Progenitor cell of endocrine pancreas (in vitro differentiated cells): ENCODE measurements around the gene THSD4. TPM values are rescaled to one million over a fixed set of nuclear protein-coding genes. Genes with fewer than 3 reads are reported as not detected.

ENCODE experiments used
- DNase-seq: peaks from one replicate; pipeline ENCODE4 v3.0.0; 2021; ENCODE audit warnings: low spot score; ENCODE audit not compliant: unreplicated experiment
- H3K27ac Mint-ChIP-seq: 2 replicates; pipeline ENCODE4 v1.8.0; 2021; ENCODE audit warnings: mild to moderate bottlenecking, moderate library complexity, mixed read lengths
- H3K27me3 Mint-ChIP-seq: 2 replicates; pipeline ENCODE4 v1.8.0; 2021; ENCODE audit warnings: mixed read lengths
- H3K36me3 Mint-ChIP-seq: 2 replicates; pipeline ENCODE4 v1.8.0; 2022; ENCODE audit warnings: mixed read lengths; ENCODE audit not compliant: insufficient read depth
- H3K4me1 Mint-ChIP-seq: 2 replicates; pipeline ENCODE4 v1.8.0; 2021; ENCODE audit warnings: low read depth, mixed read lengths
- H3K4me3 Mint-ChIP-seq: 2 replicates; pipeline ENCODE4 v1.8.0; 2021; ENCODE audit warnings: low read depth, mild to moderate bottlenecking, moderate library complexity, mixed read lengths
- H3K9me3 Mint-ChIP-seq: 2 replicates; pipeline ENCODE4 v1.8.0; 2021; ENCODE audit warnings: low read depth, mixed read lengths
- CTCF ChIP-seq: fragments of 200-600 bp; sonication (generic); IDR thresholded peaks from one replicate; pipeline ENCODE4 v1.5.0; 2021; ENCODE audit warnings: antibody characterized with exemption, mild to moderate bottlenecking; ENCODE audit not compliant: unreplicated experiment
- total RNA-seq: library from RNA; stranded (reverse); gene quantifications from 2 replicates; pipeline ENCODE4 v1.2.1, GENCODE V29; 2021

The THSD4 gene
- total RNA-seq, 1 donor from 2014 or later: 6.8 TPM

GRCh38 chr15:71804695-71805470, 689.6 kb downstream of the THSD4 start:
- Mint-ChIP-seq H3K36me3 (no peaks in the 10 kb centered on the region), H3K4me3 (no peak overlapping the region), H3K27me3 (peaks cover 35% of the 10 kb centered on the region), H3K27ac (no peak overlapping the region), H3K4me1 (peaks cover 13% of the 10 kb centered on the region), H3K9me3 (no peaks in the 10 kb centered on the region)
- TF ChIP-seq CTCF: no peak
- DNase-seq: no peak

GRCh38 chr15:71806452-71806931, 691.2 kb downstream of the THSD4 start:
- no peak for TF ChIP-seq CTCF
- Mint-ChIP-seq H3K27me3 (peaks cover 33% of the 10 kb centered on the region), H3K27ac (no peak overlapping the region), H3K4me1 (peaks cover 13% of the 10 kb centered on the region), H3K4me3 (no peak overlapping the region), H3K9me3 (no peaks in the 10 kb centered on the region), H3K36me3 (no peaks in the 10 kb centered on the region)
- no peak for DNase-seq

GRCh38 chr15:71807125-71807629, 691.9 kb downstream of the THSD4 start:
- no peaks in the 10 kb centered on the region for H3K9me3 Mint-ChIP-seq

GRCh38 chr15:71807691-71808091, 692.4 kb downstream of the THSD4 start:
- Mint-ChIP-seq H3K4me1 (peaks cover 13% of the 10 kb centered on the region), H3K36me3 (no peaks in the 10 kb centered on the region), H3K4me3 (no peak overlapping the region), H3K9me3 (no peaks in the 10 kb centered on the region), H3K27me3 (peaks cover 29% of the 10 kb centered on the region), H3K27ac (no peak overlapping the region)
- no peak for DNase-seq
- TF ChIP-seq CTCF: no peak

More at GRCh38 chr15:71807125-71807629, 691.9 kb downstream of the THSD4 start:
- H3K36me3 Mint-ChIP-seq: no peaks in the 10 kb centered on the region
- TF ChIP-seq CTCF: no peak
- no peak for DNase-seq
- no peak overlapping the region for H3K4me3 Mint-ChIP-seq
- H3K27ac Mint-ChIP-seq: no peak overlapping the region
- H3K4me1 Mint-ChIP-seq: peaks cover 13% of the 10 kb centered on the region
- H3K27me3 Mint-ChIP-seq: peaks cover 33% of the 10 kb centered on the region

- DNase-seq: no peak
- Mint-ChIP-seq H3K36me3 (no peaks in the 10 kb centered on the region), H3K27me3 (peaks cover 28% of the 10 kb centered on the region), H3K27ac (no peak overlapping the region), H3K4me1 (peaks cover 13% of the 10 kb centered on the region), H3K9me3 (no peaks in the 10 kb centered on the region), H3K4me3 (no peak overlapping the region)
- TF ChIP-seq CTCF: no peak
Observed at GRCh38 chr15:71808311-71809020, 693.2 kb downstream of the THSD4 start.
